ENCODE results near the gene ADAMTS2. TPM values are rescaled to one million over a fixed set of nuclear protein-coding genes. Genes with fewer than 3 reads are reported as not detected.

The ADAMTS2 gene
- total RNA-seq, 1 donor from 2014 or later: 23.5 TPM

- Mint-ChIP-seq H3K27ac (ENCODE audit: unreplicated experiment) (no peak overlapping the region), H3K36me3 (ENCODE audit: unreplicated experiment) (no peaks in the 10 kb centered on the region), H3K4me1 (ENCODE audit: low read depth, unreplicated experiment) (peaks cover 10% of the 10 kb centered on the region), H3K4me3 (ENCODE audit: unreplicated experiment) (no peak overlapping the region), H3K9me3 (ENCODE audit: unreplicated experiment) (peaks cover 5% of the 10 kb centered on the region), H3K27me3 (ENCODE audit: unreplicated experiment) (peaks cover 4% of the 10 kb centered on the region)
- TF ChIP-seq, protein P1, sequence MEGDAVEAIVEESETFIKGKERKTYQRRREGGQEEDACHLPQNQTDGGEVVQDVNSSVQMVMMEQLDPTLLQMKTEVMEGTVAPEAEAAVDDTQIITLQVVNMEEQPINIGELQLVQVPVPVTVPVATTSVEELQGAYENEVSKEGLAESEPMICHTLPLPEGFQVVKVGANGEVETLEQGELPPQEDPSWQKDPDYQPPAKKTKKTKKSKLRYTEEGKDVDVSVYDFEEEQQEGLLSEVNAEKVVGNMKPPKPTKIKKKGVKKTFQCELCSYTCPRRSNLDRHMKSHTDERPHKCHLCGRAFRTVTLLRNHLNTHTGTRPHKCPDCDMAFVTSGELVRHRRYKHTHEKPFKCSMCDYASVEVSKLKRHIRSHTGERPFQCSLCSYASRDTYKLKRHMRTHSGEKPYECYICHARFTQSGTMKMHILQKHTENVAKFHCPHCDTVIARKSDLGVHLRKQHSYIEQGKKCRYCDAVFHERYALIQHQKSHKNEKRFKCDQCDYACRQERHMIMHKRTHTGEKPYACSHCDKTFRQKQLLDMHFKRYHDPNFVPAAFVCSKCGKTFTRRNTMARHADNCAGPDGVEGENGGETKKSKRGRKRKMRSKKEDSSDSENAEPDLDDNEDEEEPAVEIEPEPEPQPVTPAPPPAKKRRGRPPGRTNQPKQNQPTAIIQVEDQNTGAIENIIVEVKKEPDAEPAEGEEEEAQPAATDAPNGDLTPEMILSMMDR (IDR thresholded peaks at IDR 0.05; ENCODE audit: partially characterized antibody, unreplicated experiment): no peak
- no peak for DNase-seq
Observed at GRCh38 chr5:179332741-179333290, 12.4 kb downstream of the ADAMTS2 start.

DNA sequence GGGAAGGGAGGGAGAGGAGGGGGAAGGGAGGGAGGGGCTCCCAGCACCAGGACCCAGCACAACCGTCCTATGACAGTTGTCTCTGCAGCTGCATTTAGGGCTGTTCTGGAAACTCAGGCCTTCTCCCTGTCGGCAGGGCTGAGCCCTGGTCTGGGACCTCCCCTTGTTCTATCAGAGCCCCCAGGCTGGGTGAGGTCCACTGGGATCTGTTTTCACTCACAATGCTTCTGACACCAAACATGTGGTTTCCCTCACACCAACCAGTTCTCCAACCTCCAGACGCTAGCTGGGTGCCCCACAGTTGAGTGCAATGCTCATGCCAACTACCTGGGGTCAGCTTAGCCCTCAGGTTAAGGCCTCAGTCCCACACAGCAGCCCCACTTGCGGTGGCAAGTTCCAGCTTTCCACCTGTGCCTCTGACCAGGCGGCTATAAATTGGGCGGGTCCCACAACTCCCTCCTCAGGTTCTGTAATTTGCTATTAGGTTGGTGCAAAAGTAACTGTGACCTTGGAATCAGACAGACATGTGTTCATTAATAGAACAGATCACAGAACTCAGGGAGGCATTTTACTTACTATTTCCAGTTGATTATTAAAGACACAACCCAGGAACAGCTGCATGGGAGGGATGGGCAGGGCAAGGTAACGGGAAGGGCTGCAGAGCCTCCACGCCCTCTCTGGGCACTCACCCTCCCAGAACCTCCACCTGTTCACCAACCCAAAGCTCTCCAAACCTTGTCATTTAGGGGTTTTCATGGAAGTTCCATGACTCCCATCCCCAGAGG is 13.5 kb downstream of the ADAMTS2 start:
- Mint-ChIP-seq H3K9me3 (ENCODE audit: unreplicated experiment) (peaks cover 5% of the 10 kb centered on the region), H3K27me3 (ENCODE audit: unreplicated experiment) (peaks cover 8% of the 10 kb centered on the region), H3K4me1 (ENCODE audit: low read depth, unreplicated experiment) (peaks cover 13% of the 10 kb centered on the region), H3K27ac (ENCODE audit: unreplicated experiment) (no peak overlapping the region), H3K36me3 (ENCODE audit: unreplicated experiment) (no peaks in the 10 kb centered on the region), H3K4me3 (ENCODE audit: unreplicated experiment) (no peak overlapping the region)
- DNase-seq: no peak
- TF ChIP-seq, protein P1 (IDR thresholded peaks at IDR 0.05; ENCODE audit: partially characterized antibody, unreplicated experiment): no peak

- Mint-ChIP-seq H3K27ac (ENCODE audit: unreplicated experiment) (no peak overlapping the region), H3K4me3 (ENCODE audit: unreplicated experiment) (no peak overlapping the region), H3K36me3 (ENCODE audit: unreplicated experiment) (no peaks in the 10 kb centered on the region), H3K27me3 (ENCODE audit: unreplicated experiment) (peaks cover 4% of the 10 kb centered on the region), H3K4me1 (ENCODE audit: low read depth, unreplicated experiment) (peaks cover 19% of the 10 kb centered on the region), H3K9me3 (ENCODE audit: unreplicated experiment) (peaks cover 5% of the 10 kb centered on the region)
- DNase-seq: peak; percentile 9
- TF ChIP-seq, protein P1 (IDR thresholded peaks at IDR 0.05; ENCODE audit: partially characterized antibody, unreplicated experiment): no peak
Observed at GRCh38 chr5:179330186-179330900, 14.9 kb downstream of the ADAMTS2 start.

GRCh38 chr5:179328291-179328690 is 17.0 kb downstream of the ADAMTS2 start:
- Mint-ChIP-seq H3K4me1 (ENCODE audit: low read depth, unreplicated experiment) (peaks cover 32% of the 10 kb centered on the region), H3K4me3 (ENCODE audit: unreplicated experiment) (no peak overlapping the region), H3K36me3 (ENCODE audit: unreplicated experiment) (no peaks in the 10 kb centered on the region), H3K27ac (ENCODE audit: unreplicated experiment) (no peak overlapping the region), H3K9me3 (ENCODE audit: unreplicated experiment) (peaks cover 8% of the 10 kb centered on the region), H3K27me3 (ENCODE audit: unreplicated experiment) (peaks cover 6% of the 10 kb centered on the region)
- DNase-seq: no peak
- TF ChIP-seq, protein P1 (IDR thresholded peaks at IDR 0.05; ENCODE audit: partially characterized antibody, unreplicated experiment): no peak

Data from glutamatergic neuron (in vitro differentiated cells).